Measurements from ENCODE around the gene FAM184A. TPM values are rescaled to one million over a fixed set of nuclear protein-coding genes. Genes with fewer than 3 reads are reported as not detected.

The FAM184A gene
- polyA plus RNA-seq, 1 donor (not counting 4 experiments of a cell fraction or from before 2014, with no cell fraction given), result 0.20 TPM

- H3K9me3 ChIP-seq (ENCODE audit: control insufficient read depth, low read depth, low read length), result no peaks in the 10 kb centered on the region
- no peaks in the 10 kb centered on the region for H3K9me1 ChIP-seq (ENCODE audit: control insufficient read depth, extremely low read depth, insufficient read depth, low read length)
- H3K79me2 ChIP-seq (ENCODE audit: control insufficient read depth, insufficient read depth, low read length), result no peaks in the 10 kb centered on the region
- no peak overlapping the region for H3K4me2 ChIP-seq (ENCODE audit: control insufficient read depth, extremely low read depth, insufficient read depth, low read depth, low read length)
- FAIRE-seq, result no peak
- H3K36me3 ChIP-seq (ENCODE audit: control insufficient read depth in 2 of 2, extremely low read depth in 1 of 2, insufficient read depth in 2 of 2, low read length in 2 of 2), result no peaks in the 10 kb centered on the region
- no peaks in the 10 kb centered on the region for H3K4me1 ChIP-seq (ENCODE audit: control insufficient read depth, extremely low read depth, insufficient read depth, low read length)
- no peak overlapping the region for H3K4me3 ChIP-seq (ENCODE audit: control insufficient read depth in 2 of 3, extremely low read depth in 1 of 3, insufficient read depth in 2 of 3, low read depth in 1 of 3, low read length in 3 of 3)
- no peaks in the 10 kb centered on the region for H4K20me1 ChIP-seq (ENCODE audit: control insufficient read depth, extremely low read depth, insufficient read depth, low read length)
- TF ChIP-seq CTCF (optimal IDR thresholded peaks at IDR 0.05 in 1 of 3, IDR thresholded peaks at IDR 0.05 in 1 of 3, conservative IDR thresholded peaks at IDR 0.05 in 1 of 3; ENCODE audit: extremely low read depth in 1 of 3, insufficient read depth in 2 of 3, low read length in 3 of 3) (no peak), EZH2 (IDR thresholded peaks at IDR 0.05; ENCODE audit: low read length) (no peak)
- H3K27me3 ChIP-seq (ENCODE audit: control insufficient read depth, extremely low read depth, insufficient read depth, low read length), result no peaks in the 10 kb centered on the region
- no peak overlapping the region for H2AFZ ChIP-seq (ENCODE audit: control insufficient read depth, low read length)
- DNase-seq (ENCODE audit: low read depth, low spot score), result no peak
- H3K27ac ChIP-seq (ENCODE audit: control insufficient read depth, insufficient read depth, low read length), result no peak overlapping the region
- dilution Hi-C loops (cut with MboI; ENCODE audit: extremely low pct_ligation_motif_present, low sequenced_read_pairs), result loop anchor here (25.0 kb wide), 1 partner anchor 149 kb away; no protein-coding TSS in a partner anchor
- H3K9ac ChIP-seq (ENCODE audit: control insufficient read depth, extremely low read depth, insufficient read depth, low read length), result no peak overlapping the region
Observed at GRCh38 chr6:118963003-118963402, 115.5 kb downstream of the FAM184A start.

GRCh38 chr6:118959903-118960302, 118.6 kb downstream of the FAM184A start:
- H3K4me1 ChIP-seq (ENCODE audit: control insufficient read depth, extremely low read depth, insufficient read depth, low read length), result no peaks in the 10 kb centered on the region
- FAIRE-seq, result no peak
- H3K27me3 ChIP-seq (ENCODE audit: control insufficient read depth, extremely low read depth, insufficient read depth, low read length), result no peaks in the 10 kb centered on the region
- H3K4me3 ChIP-seq (ENCODE audit: control insufficient read depth in 2 of 3, extremely low read depth in 1 of 3, insufficient read depth in 2 of 3, low read depth in 1 of 3, low read length in 3 of 3), result no peak overlapping the region
- H3K9ac ChIP-seq (ENCODE audit: control insufficient read depth, extremely low read depth, insufficient read depth, low read length), result no peak overlapping the region
- H3K79me2 ChIP-seq (ENCODE audit: control insufficient read depth, insufficient read depth, low read length), result no peaks in the 10 kb centered on the region
- H3K27ac ChIP-seq (ENCODE audit: control insufficient read depth, insufficient read depth, low read length), result no peak overlapping the region
- no peak overlapping the region for H3K4me2 ChIP-seq (ENCODE audit: control insufficient read depth, extremely low read depth, insufficient read depth, low read depth, low read length)
- TF ChIP-seq CTCF (optimal IDR thresholded peaks at IDR 0.05 in 1 of 3, IDR thresholded peaks at IDR 0.05 in 1 of 3, conservative IDR thresholded peaks at IDR 0.05 in 1 of 3; ENCODE audit: extremely low read depth in 1 of 3, insufficient read depth in 2 of 3, low read length in 3 of 3) (no peak), EZH2 (IDR thresholded peaks at IDR 0.05; ENCODE audit: low read length) (no peak)
- dilution Hi-C loops (cut with MboI; ENCODE audit: extremely low pct_ligation_motif_present, low sequenced_read_pairs), result loop anchor here (25.0 kb wide), 1 partner anchor 152 kb away; no protein-coding TSS in a partner anchor
- DNase-seq (ENCODE audit: low read depth, low spot score), result no peak
- H3K36me3 ChIP-seq (ENCODE audit: control insufficient read depth in 2 of 2, extremely low read depth in 1 of 2, insufficient read depth in 2 of 2, low read length in 2 of 2), result no peaks in the 10 kb centered on the region
- no peaks in the 10 kb centered on the region for H4K20me1 ChIP-seq (ENCODE audit: control insufficient read depth, extremely low read depth, insufficient read depth, low read length)
- no peak overlapping the region for H2AFZ ChIP-seq (ENCODE audit: control insufficient read depth, low read length)
- H3K9me3 ChIP-seq (ENCODE audit: control insufficient read depth, low read depth, low read length), result no peaks in the 10 kb centered on the region
- no peaks in the 10 kb centered on the region for H3K9me1 ChIP-seq (ENCODE audit: control insufficient read depth, extremely low read depth, insufficient read depth, low read length)

Data from keratinocyte (primary cell).